Globus pallidus (tissue), 1 donor: ENCODE measurements around the gene TGIF2.
"Not testable (repeated sequence)": the region's sequence is repeated elsewhere in the genome, so short reads cannot be mapped to it uniquely, and the experiment has no call there.

Experiments
- DNase-seq: peaks from one replicate; pipeline ENCODE4 v3.0.0-alpha.2; 2015; ENCODE audit warnings: low spot score

Gene TGIF2

DNA sequence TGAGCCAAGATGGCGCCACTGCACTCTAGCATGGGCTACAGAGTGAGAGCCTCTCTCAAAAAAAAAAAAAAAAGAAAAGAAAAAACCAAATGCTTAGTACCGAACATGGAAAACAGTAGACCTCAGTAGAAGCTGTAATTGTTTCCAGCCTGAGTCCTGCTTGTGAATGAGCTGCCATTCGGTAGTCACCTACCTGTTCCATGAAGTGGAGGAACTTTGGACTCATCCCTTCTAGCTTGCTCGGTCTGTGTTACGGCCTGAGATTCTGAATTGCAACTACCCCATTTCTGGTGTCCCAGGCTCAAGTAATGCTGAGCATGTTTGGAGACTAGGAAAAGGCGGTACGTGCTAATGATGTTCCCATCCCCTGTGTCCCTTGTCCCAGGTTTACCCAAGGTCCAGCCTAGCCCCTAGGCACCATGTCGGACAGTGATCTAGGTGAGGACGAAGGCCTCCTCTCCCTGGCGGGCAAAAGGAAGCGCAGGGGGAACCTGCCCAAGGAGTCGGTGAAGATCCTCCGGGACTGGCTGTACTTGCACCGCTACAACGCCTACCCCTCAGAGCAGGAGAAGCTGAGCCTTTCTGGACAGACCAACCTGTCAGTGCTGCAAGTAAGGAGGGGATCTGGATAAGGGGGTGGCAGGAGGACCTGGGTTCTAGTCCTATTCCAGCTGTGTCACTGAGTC lies 5.1 kb downstream of the TGIF2 start:
- DNase-seq = no peak

DNA sequence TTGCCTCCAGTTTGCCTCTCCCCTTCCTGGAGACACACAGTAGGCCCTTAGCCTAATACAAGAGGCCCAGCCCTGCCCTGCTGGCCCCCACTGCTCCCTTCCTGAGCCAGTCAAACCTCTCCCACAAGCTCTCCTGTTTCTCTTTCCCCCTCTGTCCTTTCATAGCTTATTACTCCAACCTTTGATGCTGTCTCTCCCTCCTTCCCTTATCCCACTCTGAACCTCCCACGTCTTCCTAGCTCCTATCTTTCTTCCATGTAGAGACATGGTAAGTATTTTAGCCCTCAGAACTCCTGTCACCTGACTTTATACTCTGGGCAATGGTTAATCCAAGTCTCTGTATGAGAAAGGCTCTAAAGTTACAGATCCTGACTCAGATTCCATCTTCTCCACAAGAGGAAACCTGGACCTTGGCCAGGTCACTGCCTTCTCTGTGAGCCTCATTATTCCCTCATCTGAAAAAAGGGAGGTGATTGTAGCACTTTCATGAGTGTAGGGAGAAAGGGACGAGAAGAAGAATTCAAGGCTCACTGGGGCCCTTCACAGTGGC lies 6.7 kb downstream of the TGIF2 start:
- DNase-seq = no peak

GRCh38 chr20:36582322-36582721 lies 8.9 kb downstream of the TGIF2 start:
- no peak for DNase-seq

DNA sequence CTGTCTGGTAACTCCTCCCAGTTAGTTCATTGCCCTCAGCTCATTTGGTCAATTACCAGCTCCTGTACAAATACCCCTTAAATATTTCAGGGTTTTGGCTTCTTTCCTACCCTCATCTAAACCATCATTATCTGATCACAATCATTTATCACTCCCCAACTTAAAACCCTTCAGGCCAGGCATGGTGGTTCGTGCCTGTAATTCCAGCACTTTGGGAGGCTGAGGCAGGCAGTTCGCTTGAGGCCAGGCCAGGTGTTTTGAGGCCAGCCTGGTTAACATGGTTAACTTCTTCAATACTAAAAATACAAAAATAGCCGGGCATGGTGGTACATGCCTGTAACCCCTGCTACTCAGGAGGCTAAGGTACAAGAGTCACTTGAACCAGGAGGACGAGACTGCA lies 9.4 kb downstream of the TGIF2 start:
- no peak for DNase-seq

DNA sequence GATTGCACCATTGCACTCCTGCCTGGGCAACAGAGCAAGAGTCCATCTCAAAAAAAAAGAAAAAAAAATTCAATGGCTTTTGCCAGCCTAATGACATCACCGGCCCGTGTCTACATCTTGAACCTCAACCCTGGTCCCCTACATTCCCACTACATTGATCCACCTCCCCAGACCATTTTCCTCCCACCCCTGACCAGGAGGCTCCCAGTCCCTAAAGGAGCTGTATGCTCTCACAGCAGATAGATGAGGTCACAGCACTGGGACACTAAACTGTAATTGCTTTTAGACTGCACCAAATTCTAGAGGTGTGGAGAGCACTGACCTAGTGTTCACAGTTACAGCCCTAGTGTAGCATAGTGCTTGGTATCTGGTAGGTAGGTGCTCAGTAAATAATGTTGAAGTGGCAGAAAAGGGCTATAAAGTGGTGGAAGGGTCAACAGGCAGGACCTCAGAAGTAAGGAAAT lies 10.7 kb downstream of the TGIF2 start:
- no peak for DNase-seq

- DNase-seq = no peak
Observed at GRCh38 chr20:36585410-36586125, 12.2 kb downstream of the TGIF2 start.

- DNase-seq = no peak
Observed at GRCh38 chr20:36587388-36588070, 14.1 kb downstream of the TGIF2 start.

- DNase-seq = no peak
Observed at GRCh38 chr20:36591281-36591680, 17.9 kb downstream of the TGIF2 start.

GRCh38 chr20:36591854-36592641 lies 18.7 kb downstream of the TGIF2 start:
- no peak for DNase-seq

DNA sequence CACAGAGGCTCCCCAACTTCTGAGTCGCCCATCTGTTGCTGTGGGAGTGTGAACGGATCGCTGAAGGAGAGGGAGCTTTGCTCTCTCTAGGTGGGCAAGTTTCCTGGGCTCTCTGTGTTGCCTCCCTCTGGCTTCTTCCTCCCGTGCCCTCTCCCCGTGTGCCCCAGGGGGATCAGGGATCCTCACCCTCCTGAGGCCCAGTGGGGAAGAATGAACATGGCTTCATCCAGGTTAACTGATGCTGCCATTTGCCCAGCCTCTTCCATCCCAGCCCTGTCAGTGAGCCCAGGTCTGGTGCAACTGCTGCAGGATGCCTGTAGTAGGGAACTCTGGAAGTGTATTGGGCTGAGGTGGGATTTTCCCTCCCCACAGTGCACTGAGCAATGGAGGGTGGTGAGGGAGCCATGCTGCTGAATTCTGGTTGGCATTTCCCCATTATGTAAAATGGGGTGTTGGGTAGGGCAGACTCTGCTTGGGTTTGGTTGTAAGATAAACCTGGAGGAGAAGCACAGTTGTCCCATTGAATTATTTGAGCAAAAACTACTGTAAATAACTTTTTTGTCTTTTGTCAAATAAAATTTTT lies 20.0 kb downstream of the TGIF2 start:
- no peak for DNase-seq

GRCh38 chr20:36599912-36600345 lies 26.5 kb downstream of the TGIF2 start:
- DNase-seq = peak; percentile 23

DNA sequence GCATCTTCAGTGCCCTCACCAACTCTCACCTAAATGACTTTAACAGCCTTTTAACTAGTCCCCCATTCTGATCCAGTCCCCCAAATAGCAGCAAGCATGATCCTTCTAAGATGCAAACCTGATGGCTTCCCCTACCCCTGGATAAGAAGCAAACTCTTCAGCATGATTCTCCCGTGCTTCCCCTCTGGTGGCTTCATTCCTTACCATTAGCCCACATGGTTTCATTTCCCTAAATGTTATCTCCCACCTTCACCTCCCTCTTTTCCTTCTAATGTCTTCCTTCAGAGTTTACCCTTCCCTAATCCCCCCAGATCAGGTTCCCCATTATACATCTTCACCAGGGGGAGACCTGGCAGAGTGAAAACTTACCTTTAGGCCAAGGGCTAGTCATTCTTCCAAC lies 28.1 kb downstream of the TGIF2 start:
- DNase-seq = peak; percentile 24

DNA sequence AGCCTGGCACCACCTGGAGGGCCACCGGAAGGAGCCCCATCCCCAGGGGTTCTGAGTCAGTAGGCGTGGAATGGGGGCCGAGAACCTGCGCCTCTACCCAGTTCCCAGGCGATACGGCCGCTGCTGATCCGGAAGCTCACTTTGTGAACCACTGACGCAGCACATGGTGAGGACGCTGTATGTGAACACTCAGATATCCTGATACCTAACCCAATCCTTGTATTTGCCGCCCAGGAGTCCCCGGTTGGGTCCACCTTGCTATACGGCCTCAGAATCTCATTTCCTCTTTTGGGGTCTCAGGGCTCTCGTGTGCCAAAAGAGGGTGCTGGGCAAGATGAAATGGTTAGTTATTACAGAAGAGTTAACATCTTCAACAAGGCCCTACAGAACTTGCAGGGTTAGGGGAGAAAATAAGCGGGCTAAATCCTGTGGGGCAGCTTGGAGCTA lies 31.6 kb downstream of the TGIF2 start:
- no peak for DNase-seq

- peak; percentile 96 for DNase-seq
Observed at GRCh38 chr20:36605399-36606157, 32.2 kb downstream of the TGIF2 start, which contains the start of gene RAB5IF. RAB5IF (plus strand) TSS chr20:36605779; CDS start chr20:36605952, 173 bp downstream.

GRCh38 chr20:36606158-36607066 lies 33.0 kb downstream of the TGIF2 start:
- no peak for DNase-seq

DNA sequence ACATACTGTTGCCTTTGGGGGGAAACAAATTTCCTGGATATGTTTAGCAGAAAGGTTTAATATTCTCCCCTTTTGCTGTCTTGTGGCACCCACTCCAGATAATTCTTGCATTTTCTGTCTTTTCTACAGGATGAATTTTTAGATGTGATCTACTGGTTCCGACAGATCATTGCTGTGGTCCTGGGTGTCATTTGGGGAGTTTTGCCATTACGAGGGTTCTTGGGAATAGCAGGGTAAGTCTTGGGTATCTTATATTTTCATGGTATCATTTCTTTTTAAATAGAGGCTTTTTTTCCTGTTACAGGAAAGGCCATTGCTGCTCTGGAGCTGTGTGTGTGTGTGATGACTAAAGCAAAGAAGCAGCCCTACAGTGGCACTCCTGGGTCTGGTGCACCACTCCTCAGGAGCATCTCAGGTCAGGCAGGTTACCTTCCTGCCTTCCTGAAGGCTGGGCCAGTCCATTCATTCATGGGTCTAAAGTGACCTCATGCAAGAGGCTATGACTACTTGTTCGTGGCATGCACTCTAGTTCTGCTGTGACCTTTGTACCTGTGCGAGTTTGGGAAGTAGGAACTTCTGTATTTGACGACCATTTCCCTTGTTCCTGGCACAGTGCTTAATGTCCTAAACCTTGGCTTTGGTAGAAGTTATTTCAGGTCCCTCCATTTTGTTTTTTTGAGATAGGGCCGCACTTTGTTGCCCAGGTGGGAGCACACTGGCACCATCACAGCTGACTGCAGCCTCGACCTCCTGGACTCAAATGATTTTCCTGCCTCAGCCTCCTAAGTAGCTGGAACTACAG lies 34.4 kb downstream of the TGIF2 start:
- no peak for DNase-seq

DNA sequence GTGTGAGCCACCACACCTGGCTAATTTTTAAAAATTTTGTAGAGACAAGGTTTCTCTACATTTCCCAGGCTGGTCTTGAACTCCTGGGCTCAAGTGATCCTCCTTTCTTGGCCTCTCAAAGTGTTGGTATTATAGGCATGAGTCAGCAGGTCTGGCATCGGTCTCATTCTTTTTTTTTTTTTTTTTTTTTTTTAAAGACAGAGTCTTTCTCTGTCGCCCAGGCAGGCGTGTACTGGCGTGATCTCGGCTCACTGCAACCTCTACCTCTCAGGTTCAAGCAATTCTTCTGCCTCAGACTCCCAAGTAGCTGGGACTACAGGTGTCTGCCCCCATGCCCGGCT lies 35.0 kb downstream of the TGIF2 start:
- DNase-seq = not testable (repeated sequence)

- DNase-seq = no peak
Observed at GRCh38 chr20:36611625-36612024, 38.2 kb downstream of the TGIF2 start.

GRCh38 chr20:36613974-36614373 lies 40.6 kb downstream of the TGIF2 start:
- no peak for DNase-seq
